ENCODE data around the gene TRIM33. TPM values are rescaled to one million over a fixed set of nuclear protein-coding genes. Genes with fewer than 3 reads are reported as not detected.

TRIM33 gene
- total and polyA plus RNA-seq, 2 donors (not counting 3 experiments of a cell fraction or from before 2014, with no cell fraction given): 10.3 to 29.1 TPM

- FAIRE-seq (no peak), DNase-seq (ENCODE audit: low read depth, low spot score) (no peak)
- POLR2A ChIA-PET: no interaction called here
- Histone ChIP-seq H3K79me2 (ENCODE audit: control insufficient read depth, insufficient read depth, low read length) (peaks cover 18% of the 10 kb centered on the region), H3K27ac (ENCODE audit: insufficient read depth, low read depth, low read length) (no peak overlapping the region), H3K4me1 (ENCODE audit: control insufficient read depth, extremely low read depth, insufficient read depth, low read length) (peaks cover 15% of the 10 kb centered on the region), H3K27me3 (ENCODE audit: control insufficient read depth in 2 of 2, insufficient read depth in 2 of 2, low read length in 2 of 2) (no peaks in the 10 kb centered on the region), H3K9ac (replicated peaks; ENCODE audit: extremely low read depth, insufficient read depth, low read length) (no peak overlapping the region), H3K9me3 (replicated peaks; ENCODE audit: control insufficient read depth, insufficient read depth, low read length) (no peaks in the 10 kb centered on the region), H3K4me2 (ENCODE audit: insufficient read depth, low read length) (no peak overlapping the region), H3K36me3 (ENCODE audit: control insufficient read depth in 2 of 2, extremely low read depth in 1 of 2, insufficient read depth in 2 of 2, low read length in 2 of 2) (peaks cover 0 to 2% of the 10 kb centered on the region in 2 experiments), H3K4me3 (replicated peaks in 1 of 3; ENCODE audit: insufficient read depth in 1 of 3, low read depth in 1 of 3, low read length in 3 of 3) (no peak overlapping the region), H3K9me1 (replicated peaks; ENCODE audit: control insufficient read depth, extremely low read depth, insufficient read depth, low read length) (no peaks in the 10 kb centered on the region), H4K20me1 (replicated peaks; ENCODE audit: control insufficient read depth, extremely low read depth, insufficient read depth, low read length) (no peaks in the 10 kb centered on the region), H2AFZ (ENCODE audit: low read depth, low read length) (no peak overlapping the region)
- intact Hi-C loops (cut with micrococcal nuclease): loop anchor here (10.0 kb wide), 1 partner anchor 143 kb away; the partner anchor contains the start of gene BCAS2
- TF ChIP-seq CTCF (IDR thresholded peaks at IDR 0.05; ENCODE audit: extremely low read depth in 1 of 2, insufficient read depth in 1 of 2, low read depth in 1 of 2, low read length in 2 of 2) (no peak), MYC (IDR thresholded peaks at IDR 0.05; ENCODE audit: low read depth, low read length) (no peak), GATA2 (IDR thresholded peaks at IDR 0.05; ENCODE audit: insufficient read depth, insufficient read length, low read depth, low read length) (no peak), POLR2AphosphoS5 (IDR thresholded peaks at IDR 0.05; ENCODE audit: insufficient read depth, low read depth, low read length) (no peak), MAX (IDR thresholded peaks at IDR 0.05; ENCODE audit: insufficient read depth, insufficient read length) (no peak), POLR2A (IDR thresholded peaks at IDR 0.05; ENCODE audit: low read depth, low read length) (no peak), JUN (IDR thresholded peaks at IDR 0.05; ENCODE audit: borderline replicate concordance, insufficient read depth, insufficient read length, low read depth) (no peak), EZH2 (IDR thresholded peaks at IDR 0.05; ENCODE audit: borderline replicate concordance, low read depth, low read length, severe bottlenecking) (no peak), FOS (IDR thresholded peaks at IDR 0.05; ENCODE audit: borderline replicate concordance, insufficient read depth, low read length) (no peak)
- dilution Hi-C loops (cut with MboI; ENCODE audit: extremely low pct_ligation_motif_present, low sequenced_read_pairs): no loop called here
- no TSS peak for BruUV-seq (replicated peaks)
- CTCF ChIA-PET: interaction anchor here (1.6 kb wide), 1 partner anchor 14 kb away, joined by 6 read pairs; no protein-coding TSS in a partner anchor
Observed at GRCh38 chr1:114441332-114441731, 69.7 kb downstream of the TRIM33 start.

Data from endothelial cell of umbilical vein (primary cell).